Heart left ventricle (tissue), 16 donors: ENCODE data around the gene ATP2B2. TPM values are rescaled to one million over a fixed set of nuclear protein-coding genes. Genes with fewer than 3 reads are reported as not detected.
A peak's percentile ranks its signal among the peaks of the same experiment; 100 is the strongest.

Experiments
- ATAC-seq, 4 donors: fragments of 200-7000 bp; cut with Tn5 transposase; one replicate each; pipeline ENCODE4 v1.9.1; 2020 to 2022; ENCODE audit warnings: moderate library complexity in 4 of 4, mild to moderate bottlenecking in 3 of 4, moderate number of reproducible peaks in 1 of 4
- DNase-seq, 5 donors: peaks; one replicate each; pipeline ENCODE4 v3.0.0-alpha.2; 2020
- H3K27ac ChIP-seq, 12 donors: fragments of 200-600 bp; sonication (generic) in 4 of 12; one replicate each; pipeline versions ENCODE4 v1.5.0 to v1.8.0; 2016 to 2022; ENCODE audit warnings: mild to moderate bottlenecking in 2 of 12
- H3K27me3 ChIP-seq, 9 donors: fragments of 200-600 bp; sonication (generic) in 2 of 9; one replicate each; pipeline versions ENCODE4 v1.5.1 to v1.8.0; 2016 to 2022; ENCODE audit warnings: mild to moderate bottlenecking in 3 of 9
- H3K36me3 ChIP-seq, 9 donors: fragments of 200-600 bp; sonication (generic) in 2 of 9; one replicate each; pipeline versions ENCODE4 v1.5.0 to v1.8.0; 2018 to 2022; ENCODE audit warnings: mild to moderate bottlenecking in 2 of 9
- H3K4me1 ChIP-seq, 12 donors: fragments of 200-600 bp; sonication (generic) in 4 of 12; one replicate each; pipeline versions ENCODE4 v1.5.0 to v1.8.0; 2016 to 2022; ENCODE audit warnings: mild to moderate bottlenecking in 3 of 12
- H3K4me3 ChIP-seq, 12 donors: fragments of 200-600 bp; sonication (generic) in 4 of 12; one replicate each; pipeline versions ENCODE4 v1.5.0 to v1.8.0; 2017 to 2022; ENCODE audit warnings: mild to moderate bottlenecking in 9 of 12, moderate library complexity in 4 of 12
- H3K9me3 ChIP-seq, 12 donors: fragments of 200-600 bp; sonication (generic) in 4 of 12; one replicate each; pipeline versions ENCODE4 v1.5.0 to v1.8.0; 2016 to 2022; ENCODE audit warnings: mild to moderate bottlenecking in 1 of 12
- POLR2A ChIP-seq, 2 donors: fragments of 450-650 bp; IDR thresholded peaks; one replicate each; pipeline ENCODE4 v1.6.1; 2017; ENCODE audit warnings: antibody characterized with exemption in 2 of 2, mild to moderate bottlenecking in 2 of 2, moderate library complexity in 2 of 2
- WGBS, 4 donors: extraction: QIAGEN DNeasy Blood & Tissue Kit in 2 of 4; methylation state at CpG; one replicate each; pipeline versions ENCODE4 v1.1.5 to v1.1.7; 2013 to 2018; 5-methylcytosine and 5-hydroxymethylcytosine counted together
- intact Hi-C, 10 donors: fragments of 100-400 bp; cut with DNase I; formaldehyde crosslinking; loops; one replicate each; pipeline versions ENCODE4 v1.11.1 to v1.14.2; 2022
- polyA plus RNA-seq, 2 donors: library from polyadenylated mRNA; stranded (reverse); fragments of 200-250 nt; gene quantifications; one replicate each; pipeline ENCODE4 v1.2.3, GENCODE V29; 2013
- total RNA-seq, 9 donors: library from RNA; depleted of rRNA in 2 of 9; stranded (reverse); fragments of >200 nt in 2 of 9; fragmentation: NEBNext Ultra II Directional in 3 of 9; extraction: Animal tissue kit (Norgen Biotek cat#: 25700) in 3 of 9; gene quantifications; one replicate each; pipeline versions ENCODE4 v1.1.0 to v1.2.4, GENCODE V29; 2016 to 2023
- TF ChIP-seq, protein P1 (sequence below), 12 donors: fragments of 200-600 bp; sonication (generic) in 4 of 12; IDR thresholded peaks; one replicate each; pipeline versions ENCODE4 v1.5.0 to v1.8.0; 2018 to 2022; ENCODE audit warnings: antibody characterized with exemption in 12 of 12, mild to moderate bottlenecking in 5 of 12
- donor health status: ischemic (EF 13 %, LVEDD 7.1; RV severe dilation, severe dysfunction).
- donor health status: healthy with polysubstance abuse.
- donor health status: DM: no; HTN: yes; CAD: no.
- donor health status: DM: no; HTN: no; CAD: no.
- donor health status: ischemic (EF 25% LVEDD 6.9; RV normal size, moderate dysfunction).
- donor health status: ischemic (EF 25% LVEDD 5.7; RV mildly dilated, moderate dysfunction).
- donor health status: healthy.
- donor health status: DM: yes; HTN: yes; CAD: no.
- donor health status: ischemic (EF 35%, LVEDD 5.7; RV mildly dilated, moderate dysfunction).
- donor health status: nonischemic (EF 11% LVEDD 7.7; RV severe dilation, severe dysfunction).
- donor health status: DM: yes; HTN: yes; CAD: no.
- donor health status: PGD.
- donor health status: ischemic (EF 29% LVEDD 5.4; RV normal size, mild dysfunction).
- donor health status: nonischemic (EF 23%, LVEDD 6.1; RV moderate dilation, normal function).

Gene ATP2B2
- total and polyA plus RNA-seq, 11 donors = 0.01 to 0.35 (median 0.12) TPM; not detected in 3

DNA sequence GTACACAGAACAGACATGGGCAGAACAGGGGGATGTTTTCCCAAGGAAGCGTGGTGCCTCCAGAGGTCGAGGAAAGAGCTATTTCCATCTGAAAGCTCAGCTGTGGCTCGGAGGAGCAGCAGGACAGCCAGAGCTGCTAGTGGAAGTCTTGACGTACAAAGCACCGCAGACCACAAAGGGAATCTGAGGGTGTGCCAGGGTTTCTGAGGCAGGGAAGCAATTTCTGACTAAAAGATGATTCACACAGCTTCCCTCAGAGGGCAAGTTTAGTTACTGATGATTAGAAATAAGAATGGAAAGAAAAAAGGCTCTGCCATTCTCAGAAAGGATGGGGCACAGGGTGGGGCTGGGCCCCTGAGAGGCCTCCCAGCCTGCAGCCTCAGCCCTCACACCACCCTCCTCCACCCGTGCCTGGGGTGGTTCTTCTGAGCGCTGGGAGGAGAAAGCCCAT lies 138.7 kb downstream of the ATP2B2 start:
- H3K27me3 ChIP-seq = no peaks in the 10 kb centered on the region
- no peaks in the 10 kb centered on the region for H3K36me3 ChIP-seq
- DNase-seq (no peak), ATAC-seq (no peak)
- 68 to 76% (median 72%) methylated on average over 7 of the region's 7 CpGs for WGBS, 4 donors
- H3K9me3 ChIP-seq = peaks cover 0 to 9% (median 0%) of the 10 kb centered on the region in 12 donors
- TF ChIP-seq POLR2A (IDR thresholded peaks at IDR 0.05) = no peak
- TF ChIP-seq, protein P1, sequence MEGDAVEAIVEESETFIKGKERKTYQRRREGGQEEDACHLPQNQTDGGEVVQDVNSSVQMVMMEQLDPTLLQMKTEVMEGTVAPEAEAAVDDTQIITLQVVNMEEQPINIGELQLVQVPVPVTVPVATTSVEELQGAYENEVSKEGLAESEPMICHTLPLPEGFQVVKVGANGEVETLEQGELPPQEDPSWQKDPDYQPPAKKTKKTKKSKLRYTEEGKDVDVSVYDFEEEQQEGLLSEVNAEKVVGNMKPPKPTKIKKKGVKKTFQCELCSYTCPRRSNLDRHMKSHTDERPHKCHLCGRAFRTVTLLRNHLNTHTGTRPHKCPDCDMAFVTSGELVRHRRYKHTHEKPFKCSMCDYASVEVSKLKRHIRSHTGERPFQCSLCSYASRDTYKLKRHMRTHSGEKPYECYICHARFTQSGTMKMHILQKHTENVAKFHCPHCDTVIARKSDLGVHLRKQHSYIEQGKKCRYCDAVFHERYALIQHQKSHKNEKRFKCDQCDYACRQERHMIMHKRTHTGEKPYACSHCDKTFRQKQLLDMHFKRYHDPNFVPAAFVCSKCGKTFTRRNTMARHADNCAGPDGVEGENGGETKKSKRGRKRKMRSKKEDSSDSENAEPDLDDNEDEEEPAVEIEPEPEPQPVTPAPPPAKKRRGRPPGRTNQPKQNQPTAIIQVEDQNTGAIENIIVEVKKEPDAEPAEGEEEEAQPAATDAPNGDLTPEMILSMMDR (IDR thresholded peaks at IDR 0.05) = no peak
- intact Hi-C loops = no loop called here
- H3K4me1 ChIP-seq = no peaks in the 10 kb centered on the region
- H3K27ac ChIP-seq = no peak overlapping the region
- no peak overlapping the region for H3K4me3 ChIP-seq

DNA sequence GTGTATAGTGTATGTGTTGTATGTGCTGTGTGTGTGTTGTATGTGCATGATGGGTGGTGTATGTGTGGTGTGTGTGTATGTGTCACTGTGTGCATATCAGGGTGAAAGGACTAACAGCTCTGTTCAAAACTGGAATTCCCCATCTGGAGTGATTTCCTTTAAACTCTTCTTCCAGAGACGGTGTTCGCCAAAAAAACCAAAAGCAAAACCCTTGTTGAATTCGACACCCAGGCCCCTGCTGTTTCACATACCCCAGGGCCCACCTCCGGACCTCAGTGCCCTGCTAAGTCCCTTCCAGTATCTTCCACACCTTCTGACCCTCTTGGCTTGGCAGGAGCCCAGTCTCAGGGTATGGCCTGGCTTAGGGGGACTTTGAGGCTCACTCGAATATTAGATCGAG lies 139.6 kb downstream of the ATP2B2 start:
- H3K27ac ChIP-seq = no peak overlapping the region
- H3K4me3 ChIP-seq = no peak overlapping the region
- H3K4me1 ChIP-seq = no peaks in the 10 kb centered on the region
- ATAC-seq (no peak), DNase-seq (no peak)
- no peaks in the 10 kb centered on the region for H3K27me3 ChIP-seq
- H3K9me3 ChIP-seq = peaks cover 0 to 7% (median 0%) of the 10 kb centered on the region in 12 donors
- no peaks in the 10 kb centered on the region for H3K36me3 ChIP-seq
- TF ChIP-seq, protein P1 (IDR thresholded peaks at IDR 0.05) = no peak
- TF ChIP-seq POLR2A (IDR thresholded peaks at IDR 0.05) = no peak
- intact Hi-C loops = no loop called here
- 57 to 74% (median 65%) methylated on average over 6 of the region's 6 CpGs for WGBS, 4 donors

DNA sequence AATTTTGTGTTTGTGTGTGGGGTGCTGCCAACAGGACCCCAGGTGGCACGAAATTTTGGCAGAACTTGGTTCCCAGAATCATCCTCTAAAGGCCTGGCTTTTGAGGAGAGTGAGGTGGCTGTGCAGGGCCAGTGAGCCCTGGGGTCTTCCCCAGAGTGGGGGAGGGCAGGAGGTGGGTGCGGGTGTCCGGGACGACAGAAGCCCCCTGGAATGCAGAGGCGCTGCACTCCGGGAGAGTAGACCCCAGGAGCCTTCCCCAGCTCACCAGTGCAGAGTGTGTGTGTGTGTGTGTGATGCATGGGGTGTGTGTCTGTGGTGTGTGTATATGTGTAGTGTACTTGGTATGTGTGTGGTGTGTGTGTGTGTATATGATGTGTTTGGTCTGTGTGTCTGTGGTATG lies 140.1 kb downstream of the ATP2B2 start:
- peaks cover 0 to 11% (median 0%) of the 10 kb centered on the region in 12 donors for H3K9me3 ChIP-seq
- no peaks in the 10 kb centered on the region for H3K36me3 ChIP-seq
- TF ChIP-seq, protein P1 (IDR thresholded peaks at IDR 0.05) = no peak
- TF ChIP-seq POLR2A (IDR thresholded peaks at IDR 0.05) = no peak
- H3K4me1 ChIP-seq = no peaks in the 10 kb centered on the region
- DNase-seq (no peak), ATAC-seq (no peak)
- intact Hi-C loops = no loop called here
- 77 to 83% (median 78%) methylated on average over 6 of the region's 6 CpGs for WGBS, 4 donors
- no peaks in the 10 kb centered on the region for H3K27me3 ChIP-seq
- no peak overlapping the region for H3K27ac ChIP-seq
- H3K4me3 ChIP-seq = no peak overlapping the region

DNA sequence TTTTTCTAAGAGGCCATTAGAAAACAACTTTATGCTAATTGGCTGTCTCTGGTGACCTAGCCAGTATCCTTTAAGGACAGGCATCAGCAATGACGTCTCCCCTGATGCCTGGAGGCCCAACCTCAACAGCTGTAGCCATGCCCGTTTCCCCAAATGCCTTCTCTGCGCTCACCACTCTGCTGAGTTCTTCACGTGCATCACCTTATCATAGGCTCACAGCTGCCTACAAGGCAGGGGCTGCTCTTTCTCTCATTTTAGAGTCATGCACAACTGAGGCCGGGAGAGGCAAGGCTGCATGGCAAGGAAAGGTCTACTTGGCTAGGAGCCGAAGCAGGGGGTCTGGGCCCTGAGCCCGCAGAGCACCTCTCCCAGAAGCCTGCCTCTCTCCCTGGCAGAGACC lies 140.6 kb downstream of the ATP2B2 start:
- Histone ChIP-seq H3K27me3 (no peaks in the 10 kb centered on the region), H3K4me3 (no peak overlapping the region), H3K9me3 (peaks cover 0 to 14% (median 0%) of the 10 kb centered on the region in 12 donors), H3K4me1 (no peaks in the 10 kb centered on the region), H3K27ac (no peak overlapping the region), H3K36me3 (no peaks in the 10 kb centered on the region)
- DNase-seq (peak in 1 of 5 donors; percentile 14), ATAC-seq (no peak)
- no peak for TF ChIP-seq POLR2A (IDR thresholded peaks at IDR 0.05)
- TF ChIP-seq, protein P1 (IDR thresholded peaks at IDR 0.05) = no peak
- 83 to 90% (median 89%) methylated on average over 7 of the region's 7 CpGs for WGBS, 4 donors
- intact Hi-C loops = no loop called here
